GM19438 (cell line): ENCODE results near the gene SUSD1.

ENCODE experiments used
- ATAC-seq: cut with Tn5 transposase; IDR thresholded peaks from one replicate; pipeline ENCODE4 v1.9.1; 2021; ENCODE audit warnings: low read depth; ENCODE audit not compliant: unreplicated experiment

The SUSD1 gene

GRCh38 chr9:112104901-112105300, 70.2 kb downstream of the SUSD1 start:
- ATAC-seq = no peak

GRCh38 chr9:112104401-112104800, 70.7 kb downstream of the SUSD1 start:
- ATAC-seq = no peak

- ATAC-seq = no peak
These were observed 71.7 kb downstream of the SUSD1 start for GRCh38 chr9:112103405-112103804.

- ATAC-seq = peak; percentile 60
These were observed 77.1 kb downstream of the SUSD1 start for GRCh38 chr9:112097712-112098688.

- no peak for ATAC-seq
These were observed 80.0 kb downstream of the SUSD1 start for GRCh38 chr9:112094948-112095681.

GRCh38 chr9:112094241-112094640, 80.9 kb downstream of the SUSD1 start:
- ATAC-seq = no peak

GRCh38 chr9:112093870-112094216, 81.3 kb downstream of the SUSD1 start:
- ATAC-seq = no peak

GRCh38 chr9:112093147-112093869, 81.8 kb downstream of the SUSD1 start:
- ATAC-seq = no peak

GRCh38 chr9:112091810-112092209, 83.3 kb downstream of the SUSD1 start:
- ATAC-seq = no peak

GRCh38 chr9:112087506-112087905, 87.6 kb downstream of the SUSD1 start:
- ATAC-seq = no peak

GRCh38 chr9:112086627-112087026, 88.5 kb downstream of the SUSD1 start:
- ATAC-seq = no peak

GRCh38 chr9:112084907-112085306, 90.2 kb downstream of the SUSD1 start:
- ATAC-seq = no peak

- no peak for ATAC-seq
These were observed 90.8 kb downstream of the SUSD1 start for GRCh38 chr9:112084334-112084733.

- no peak for ATAC-seq
These were observed 93.0 kb downstream of the SUSD1 start for GRCh38 chr9:112081918-112082729.

- no peak for ATAC-seq
These were observed 94.1 kb downstream of the SUSD1 start for GRCh38 chr9:112080831-112081542.

GRCh38 chr9:112078432-112078831, 96.7 kb downstream of the SUSD1 start:
- ATAC-seq = peak; percentile 78

GRCh38 chr9:112076814-112077213, 98.3 kb downstream of the SUSD1 start:
- no peak for ATAC-seq

- no peak for ATAC-seq
These were observed 100.1 kb downstream of the SUSD1 start for GRCh38 chr9:112075009-112075378.

- no peak for ATAC-seq
These were observed 100.7 kb downstream of the SUSD1 start for GRCh38 chr9:112074250-112075008.
